GM12864 (cell line): ENCODE data around the gene SLC39A11.
"Not testable (repeated sequence)": the region's sequence is repeated elsewhere in the genome, so short reads cannot be mapped to it uniquely, and the experiment has no call there.

ENCODE experiments used
- DNase-seq: peaks from one replicate; pipeline ENCODE4 v3.0.0-alpha.2; 2011; ENCODE audit warnings: low read depth
- H3K4me3 ChIP-seq: 2 replicates; pipeline ENCODE4 v1.5.1; 2011; ENCODE audit warnings: mild to moderate bottlenecking, low read depth, low read length, control low read depth
- CTCF ChIP-seq: IDR thresholded peaks from 2 replicates; pipeline ENCODE4 v1.5.1; 2011; ENCODE audit warnings: low read depth, mild to moderate bottlenecking, moderate library complexity, low read length, control low read depth, inconsistent platforms; ENCODE audit errors: missing control alignments

SLC39A11 gene

GRCh38 chr17:72943826-72944689 lies 148.4 kb downstream of the SLC39A11 start:
- no peak overlapping the region for H3K4me3 ChIP-seq
- DNase-seq = no peak
- TF ChIP-seq CTCF = no peak

GRCh38 chr17:72942579-72942978 lies 149.9 kb downstream of the SLC39A11 start:
- DNase-seq = no peak
- H3K4me3 ChIP-seq = no peak overlapping the region
- no peak for TF ChIP-seq CTCF

GRCh38 chr17:72940496-72940895 lies 152.0 kb downstream of the SLC39A11 start:
- TF ChIP-seq CTCF = no peak
- DNase-seq = no peak

GRCh38 chr17:72938482-72938881 lies 154.0 kb downstream of the SLC39A11 start:
- no peak overlapping the region for H3K4me3 ChIP-seq
- no peak for DNase-seq
- no peak for TF ChIP-seq CTCF

More at GRCh38 chr17:72940496-72940895, 152.0 kb downstream of the SLC39A11 start:
- H3K4me3 ChIP-seq = no peak overlapping the region

- H3K4me3 ChIP-seq = no peak overlapping the region
- DNase-seq = no peak
- no peak for TF ChIP-seq CTCF
Observed at GRCh38 chr17:72937707-72938106, 154.8 kb downstream of the SLC39A11 start.

- DNase-seq, H3K4me3 ChIP-seq: not testable (repeated sequence)
Observed at GRCh38 chr17:72937254-72937653, 155.2 kb downstream of the SLC39A11 start.

- H3K4me3 ChIP-seq = no peak overlapping the region
- DNase-seq = no peak
- no peak for TF ChIP-seq CTCF
Observed at GRCh38 chr17:72935984-72936383, 156.5 kb downstream of the SLC39A11 start.
